Neuron (in vitro differentiated cells): ENCODE measurements around the gene FHOD3.
"Not testable (repeated sequence)": the region's sequence is repeated elsewhere in the genome, so short reads cannot be mapped to it uniquely, and the experiment has no call there.

Source experiments
- H2AFZ ChIP-seq: one replicate; pipeline ENCODE4 v1.6.1; 2013; ENCODE audit warnings: low read depth, mild to moderate bottlenecking, inconsistent platforms, low read length, moderate library complexity
- H3K27me3 ChIP-seq: one replicate; pipeline ENCODE4 v1.6.1; 2013; ENCODE audit warnings: low read length; ENCODE audit not compliant: insufficient read depth
- H3K36me3 ChIP-seq: one replicate; pipeline ENCODE4 v1.6.1; 2013; ENCODE audit warnings: low read length; ENCODE audit not compliant: insufficient read depth
- H3K4me1 ChIP-seq: one replicate; pipeline ENCODE4 v1.6.1; 2013; ENCODE audit warnings: low read length; ENCODE audit not compliant: insufficient read depth
- H3K4me3 ChIP-seq: 2 replicates; pipeline ENCODE4 v1.5.1; 2013; ENCODE audit warnings: mild to moderate bottlenecking, low read length, moderate library complexity
- H3K9me3 ChIP-seq: one replicate; pipeline ENCODE4 v1.6.1; 2013; ENCODE audit warnings: low read length

The FHOD3 gene

DNA sequence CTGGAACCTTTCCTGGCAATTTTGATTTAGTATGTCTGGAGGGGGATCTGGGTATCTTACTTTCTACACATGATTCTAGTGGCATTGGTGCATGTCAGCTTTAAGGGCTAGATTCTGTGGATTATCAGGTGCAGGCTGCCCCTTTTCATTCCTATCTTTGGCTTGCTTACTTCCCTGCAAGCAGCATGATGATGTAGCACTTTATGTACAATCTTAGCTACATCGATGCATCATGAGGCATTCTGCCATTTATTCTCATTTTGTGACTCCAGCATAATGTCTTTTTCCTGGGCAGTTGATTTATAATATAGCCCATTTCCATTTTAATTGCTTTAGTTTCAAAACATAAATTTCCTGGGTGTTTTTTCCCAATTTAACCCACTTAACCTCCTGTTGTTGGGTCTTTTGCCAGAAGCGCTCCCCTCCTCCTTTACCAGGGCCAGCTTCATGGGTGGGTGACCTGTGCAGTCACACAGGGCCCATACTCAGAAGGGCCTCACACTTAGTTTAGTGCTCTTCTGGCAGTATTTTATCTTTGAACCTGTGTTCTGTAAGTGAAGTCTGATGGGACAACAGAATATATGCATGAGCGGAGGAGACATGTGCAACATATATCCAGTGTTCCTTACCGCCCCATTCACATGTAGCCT is 495.2 kb downstream of the FHOD3 start:
- no peaks in the 10 kb centered on the region for H3K27me3 ChIP-seq
- no peak overlapping the region for H3K4me3 ChIP-seq
- H3K9me3 ChIP-seq = no peaks in the 10 kb centered on the region
- no peaks in the 10 kb centered on the region for H3K4me1 ChIP-seq
- H2AFZ ChIP-seq = no peak overlapping the region
- H3K36me3 ChIP-seq = peaks cover 64% of the 10 kb centered on the region

DNA sequence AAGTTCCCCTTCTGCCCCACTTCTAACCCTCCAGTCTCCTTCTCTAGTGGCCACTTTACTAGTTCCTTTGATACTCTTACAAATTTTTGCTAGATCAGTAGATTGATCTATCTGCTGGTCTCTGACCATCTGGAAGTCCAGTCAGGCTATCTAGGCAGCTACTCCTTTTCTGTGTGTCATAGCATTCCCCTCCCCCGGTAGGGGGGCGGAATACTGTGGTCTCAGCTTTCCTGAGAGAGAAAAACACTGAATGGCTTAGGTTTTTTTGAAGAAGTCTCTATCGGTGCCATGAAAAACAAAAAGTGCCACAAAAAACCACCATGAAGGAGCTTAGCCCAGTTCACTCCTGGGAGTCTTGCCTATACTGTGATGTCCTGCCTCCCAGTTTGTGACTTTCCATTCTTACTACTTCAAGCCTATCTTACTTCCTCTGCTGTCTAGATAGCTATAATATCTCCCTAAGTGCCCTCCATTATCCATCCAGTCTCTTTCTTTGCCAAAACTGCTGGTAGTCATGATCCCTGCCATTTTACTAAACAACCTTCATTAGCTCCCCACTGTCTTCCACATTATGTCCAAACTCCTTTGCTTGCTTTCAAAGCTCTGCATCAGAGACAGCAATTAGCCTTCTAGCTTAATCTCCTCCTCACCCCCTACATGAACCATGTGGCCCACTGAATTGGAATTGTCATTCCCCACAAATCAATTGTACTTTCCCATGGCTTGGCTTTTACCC is 501.4 kb downstream of the FHOD3 start:
- Histone ChIP-seq H3K27me3 (no peaks in the 10 kb centered on the region), H2AFZ (no peak overlapping the region), H3K4me3 (no peak overlapping the region), H3K9me3 (peaks cover 5% of the 10 kb centered on the region), H3K36me3 (peaks cover 77% of the 10 kb centered on the region), H3K4me1 (no peaks in the 10 kb centered on the region)

DNA sequence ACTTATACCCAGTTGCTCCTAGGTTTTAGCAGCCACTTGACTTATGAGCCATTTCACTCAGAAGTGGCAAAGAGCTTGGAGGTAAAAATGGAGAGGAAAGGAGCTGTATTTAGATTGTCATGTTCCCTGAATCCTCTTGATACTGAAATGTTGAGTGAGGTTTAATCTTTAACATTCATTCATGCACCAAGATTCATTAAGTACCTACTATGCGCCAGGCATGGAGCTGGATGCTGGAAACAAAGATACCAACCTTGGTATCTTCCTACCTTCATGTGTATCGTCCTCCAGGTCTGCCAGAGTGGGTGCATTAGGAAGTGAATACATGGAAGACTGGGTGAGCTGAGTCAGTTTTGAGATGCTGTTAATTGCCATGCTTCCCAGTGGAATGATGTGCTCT is 507.6 kb downstream of the FHOD3 start:
- peaks cover 6% of the 10 kb centered on the region for H3K9me3 ChIP-seq
- no peaks in the 10 kb centered on the region for H3K4me1 ChIP-seq
- no peaks in the 10 kb centered on the region for H3K27me3 ChIP-seq
- H2AFZ ChIP-seq = no peak overlapping the region
- H3K4me3 ChIP-seq = no peak overlapping the region
- peaks cover 63% of the 10 kb centered on the region for H3K36me3 ChIP-seq

DNA sequence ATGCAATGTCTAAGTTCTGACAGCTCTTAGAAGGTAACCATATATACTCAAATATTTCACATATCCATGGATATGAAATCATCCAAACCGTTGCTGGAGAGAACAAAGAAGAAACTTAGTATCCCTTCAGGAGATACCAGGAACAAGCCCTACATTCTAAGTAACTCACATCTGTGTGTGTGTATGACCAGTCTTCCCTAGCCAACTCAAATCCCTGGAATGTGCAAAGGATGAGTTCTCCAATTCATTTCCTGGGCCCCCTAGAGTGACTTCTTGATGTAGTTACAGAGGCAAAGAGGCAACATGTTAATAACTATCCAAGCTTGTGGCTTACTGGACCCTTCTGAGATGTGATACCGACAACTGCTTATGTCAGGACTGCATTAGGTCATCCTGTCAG is 511.2 kb downstream of the FHOD3 start:
- no peaks in the 10 kb centered on the region for H3K27me3 ChIP-seq
- H3K36me3 ChIP-seq = peaks cover 53% of the 10 kb centered on the region
- H3K4me1 ChIP-seq = no peaks in the 10 kb centered on the region
- H3K4me3 ChIP-seq = no peak overlapping the region
- peaks cover 2% of the 10 kb centered on the region for H3K9me3 ChIP-seq
- no peak overlapping the region for H2AFZ ChIP-seq

DNA sequence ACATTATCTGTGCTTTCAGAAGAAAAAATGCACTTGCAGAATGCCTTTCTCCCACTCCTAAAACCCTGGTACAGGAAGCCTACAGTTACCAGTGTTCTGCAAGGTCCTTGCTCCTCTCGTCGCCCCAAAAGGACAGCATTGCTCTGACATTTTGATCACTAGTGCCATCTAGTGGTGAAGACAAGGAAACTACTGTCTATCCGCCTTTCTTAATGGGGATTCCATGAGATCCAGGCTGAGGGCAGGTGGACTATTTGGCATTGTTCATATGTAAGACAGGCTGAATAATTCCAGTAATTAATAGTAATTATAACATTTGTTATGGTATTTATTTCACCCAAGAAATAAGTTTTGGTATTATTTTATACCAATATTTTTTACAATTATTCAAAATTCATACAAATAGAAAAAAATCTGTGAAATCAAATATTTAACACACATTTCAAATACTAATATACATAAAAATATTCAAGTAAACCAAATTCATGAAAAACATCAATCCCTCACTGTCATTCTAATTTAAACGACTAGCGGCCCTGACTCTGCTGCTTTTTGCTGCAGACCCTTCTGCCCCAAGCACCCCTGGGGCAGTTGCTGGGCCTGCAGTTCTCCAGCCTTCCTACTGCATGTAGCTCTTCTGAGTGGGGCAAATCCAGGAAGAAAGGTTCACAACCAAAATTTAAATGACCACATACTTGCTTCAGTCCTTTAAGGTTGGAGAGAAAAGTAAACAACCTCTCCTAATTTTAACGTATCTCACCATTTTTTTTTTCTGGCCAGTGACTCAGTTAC is 512.3 kb downstream of the FHOD3 start:
- Histone ChIP-seq H3K9me3 (no peaks in the 10 kb centered on the region), H3K27me3 (no peaks in the 10 kb centered on the region), H3K36me3 (peaks cover 52% of the 10 kb centered on the region), H3K4me3 (no peak overlapping the region), H3K4me1 (no peaks in the 10 kb centered on the region), H2AFZ (no peak overlapping the region)

DNA sequence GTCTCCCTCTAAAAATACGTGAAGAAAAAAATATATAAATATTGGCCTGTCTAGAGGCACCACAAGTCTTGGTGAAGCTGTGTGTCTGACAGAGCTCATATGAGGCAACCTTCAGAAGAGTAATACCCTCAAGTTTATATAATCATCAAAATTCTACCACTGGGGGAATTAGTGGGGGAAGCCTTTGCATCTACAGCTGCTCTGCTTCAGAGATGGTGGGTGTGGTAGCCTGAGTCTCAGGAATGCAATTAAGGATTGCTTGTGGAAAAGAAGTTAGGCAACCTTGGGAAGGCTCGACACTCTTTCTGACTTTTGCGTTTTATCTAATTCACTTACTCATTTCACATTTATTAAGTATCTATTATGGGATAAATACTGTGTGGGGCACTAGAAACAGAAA is 513.9 kb downstream of the FHOD3 start:
- Histone ChIP-seq H3K4me1 (no peaks in the 10 kb centered on the region), H3K4me3 (no peak overlapping the region), H3K9me3 (no peaks in the 10 kb centered on the region), H3K36me3 (peaks cover 50% of the 10 kb centered on the region), H2AFZ (no peak overlapping the region), H3K27me3 (no peaks in the 10 kb centered on the region)

DNA sequence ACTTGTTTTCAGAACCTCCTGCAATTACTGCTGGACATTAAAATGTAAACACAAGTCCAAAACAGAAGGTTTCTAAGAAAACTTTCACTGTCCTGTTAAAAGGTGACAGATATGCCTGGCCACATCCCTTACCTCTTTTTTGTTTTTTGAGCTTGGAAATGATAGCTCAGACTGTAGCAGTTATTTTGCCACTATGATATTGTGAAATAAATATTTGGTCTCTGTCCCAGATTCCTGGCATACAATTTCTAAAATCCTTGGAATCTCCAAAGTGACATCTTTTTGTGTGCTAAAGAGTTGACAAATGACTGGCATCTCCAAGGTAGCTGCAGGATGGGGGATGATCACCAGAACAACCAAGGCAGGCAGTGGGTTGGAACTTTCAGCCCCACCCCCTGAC is 514.4 kb downstream of the FHOD3 start:
- no peaks in the 10 kb centered on the region for H3K4me1 ChIP-seq
- H3K4me3 ChIP-seq = no peak overlapping the region
- no peaks in the 10 kb centered on the region for H3K27me3 ChIP-seq
- peaks cover 53% of the 10 kb centered on the region for H3K36me3 ChIP-seq
- no peaks in the 10 kb centered on the region for H3K9me3 ChIP-seq
- H2AFZ ChIP-seq = no peak overlapping the region

DNA sequence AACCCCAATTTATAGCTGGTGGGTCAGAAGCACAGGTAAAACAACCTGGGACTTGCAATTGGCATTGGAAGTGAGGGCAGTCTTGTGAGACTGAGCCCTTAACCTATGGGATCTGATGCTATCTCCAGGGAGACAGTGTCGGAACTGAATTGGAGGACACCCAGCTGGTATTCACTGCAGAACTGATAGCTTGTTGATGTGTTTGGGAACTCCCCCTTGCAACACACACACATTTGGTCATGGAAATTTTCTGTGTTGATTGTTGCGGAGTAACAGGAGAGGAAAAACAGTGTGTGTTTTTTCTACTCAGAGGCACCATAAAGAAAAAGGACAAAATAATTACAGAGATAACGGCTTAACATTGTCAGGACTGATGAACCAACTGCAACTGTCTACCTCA is 515.2 kb downstream of the FHOD3 start:
- Histone ChIP-seq H3K4me1 (no peaks in the 10 kb centered on the region), H3K4me3 (no peak overlapping the region), H3K9me3 (no peaks in the 10 kb centered on the region), H2AFZ (no peak overlapping the region), H3K36me3 (peaks cover 52% of the 10 kb centered on the region), H3K27me3 (no peaks in the 10 kb centered on the region)

DNA sequence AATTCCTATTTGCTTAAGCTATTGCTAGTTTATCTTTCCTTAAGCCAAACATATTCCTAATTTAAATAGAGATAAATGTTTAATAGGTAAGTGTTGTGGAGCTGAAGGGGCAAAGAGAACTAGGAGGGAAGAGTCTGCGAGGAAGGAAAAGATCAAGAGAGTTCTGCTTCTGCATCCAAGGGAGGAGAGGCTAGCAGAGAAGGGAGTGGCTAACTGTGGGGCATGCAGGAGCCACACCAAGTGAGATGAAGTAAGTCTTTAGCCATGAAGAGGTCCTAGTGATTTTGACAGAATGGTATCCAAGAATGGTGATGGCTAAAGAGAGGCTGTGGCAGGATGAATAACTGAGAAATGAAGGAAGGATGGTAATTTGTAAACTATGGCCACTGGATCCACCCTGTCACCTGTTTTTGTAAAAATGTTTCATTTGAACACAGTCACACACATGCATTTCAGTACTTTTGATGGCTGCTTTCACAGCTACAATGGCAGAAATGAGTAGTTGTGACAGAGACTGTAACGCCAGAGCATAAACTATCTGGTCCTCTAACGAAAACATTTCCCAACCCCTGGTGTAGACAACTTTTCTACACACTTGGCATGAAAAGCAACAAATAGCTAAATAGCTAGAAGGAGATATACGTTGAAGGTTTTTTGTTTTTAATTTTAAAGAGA is 515.7 kb downstream of the FHOD3 start:
- H3K36me3 ChIP-seq = peaks cover 53% of the 10 kb centered on the region
- no peaks in the 10 kb centered on the region for H3K9me3 ChIP-seq
- no peak overlapping the region for H3K4me3 ChIP-seq
- H3K4me1 ChIP-seq = no peaks in the 10 kb centered on the region
- H2AFZ ChIP-seq = no peak overlapping the region
- H3K27me3 ChIP-seq = no peaks in the 10 kb centered on the region

DNA sequence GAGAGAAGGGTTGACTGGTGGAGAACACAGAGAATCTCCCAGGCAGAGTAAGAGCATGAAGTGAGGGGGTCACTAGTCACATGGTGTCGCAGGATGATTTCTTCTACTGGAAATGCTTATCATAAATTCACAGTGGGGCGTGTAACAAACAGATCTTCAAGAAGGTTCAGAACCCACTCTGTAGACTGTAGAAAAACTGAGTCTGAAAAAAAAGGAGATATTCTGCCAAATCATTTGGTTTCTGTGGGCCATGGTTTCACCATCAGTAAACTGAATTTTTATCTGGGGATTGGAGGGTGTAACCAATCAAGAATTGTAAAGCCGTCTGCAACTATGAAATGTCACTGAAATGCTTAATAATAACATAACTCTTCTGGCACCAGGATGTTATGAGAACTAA is 516.3 kb downstream of the FHOD3 start:
- no peaks in the 10 kb centered on the region for H3K4me1 ChIP-seq
- no peaks in the 10 kb centered on the region for H3K27me3 ChIP-seq
- H3K36me3 ChIP-seq = peaks cover 56% of the 10 kb centered on the region
- H3K4me3 ChIP-seq = no peak overlapping the region
- no peaks in the 10 kb centered on the region for H3K9me3 ChIP-seq
- H2AFZ ChIP-seq = no peak overlapping the region

DNA sequence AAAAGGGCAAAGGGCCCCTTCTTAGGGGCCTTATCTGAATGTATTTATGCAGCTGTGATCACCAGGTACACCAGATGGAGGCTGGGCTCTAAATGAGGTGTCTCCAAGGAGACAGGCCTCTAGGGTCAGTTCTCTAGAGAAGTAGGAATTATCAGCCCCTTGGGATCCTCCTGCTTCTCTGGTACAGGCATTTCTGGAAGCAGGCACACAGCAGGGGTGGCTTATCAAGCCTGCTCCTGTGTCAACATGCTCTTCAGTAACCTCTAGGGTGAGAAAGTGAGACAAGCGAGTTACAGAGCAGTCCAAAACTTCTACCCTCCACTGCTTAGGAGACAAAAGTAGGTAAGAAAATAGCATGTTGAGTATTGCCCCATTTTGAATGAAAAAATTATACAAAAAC is 517.5 kb downstream of the FHOD3 start:
- Histone ChIP-seq H3K36me3 (peaks cover 62% of the 10 kb centered on the region), H3K4me3 (no peak overlapping the region), H3K9me3 (no peaks in the 10 kb centered on the region), H2AFZ (no peak overlapping the region), H3K27me3 (no peaks in the 10 kb centered on the region), H3K4me1 (no peaks in the 10 kb centered on the region)

DNA sequence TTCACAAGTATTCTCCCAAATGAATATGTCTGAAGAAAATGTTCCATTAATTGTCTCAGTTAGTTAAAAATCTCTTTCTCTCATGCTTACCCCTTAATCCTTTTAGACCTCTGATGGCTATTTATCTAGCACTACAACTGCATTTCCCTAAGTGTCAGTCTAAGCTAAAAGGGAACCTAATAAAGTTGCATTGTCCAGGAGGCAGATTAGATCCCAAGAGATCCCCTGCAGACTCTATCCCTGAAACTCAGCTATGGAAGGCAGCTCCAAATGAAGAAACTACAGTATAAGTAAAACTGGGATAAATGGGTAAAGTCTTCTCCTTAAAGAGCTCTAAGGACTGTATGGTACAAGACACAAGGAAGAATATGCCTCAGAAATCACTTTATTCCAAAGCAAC is 518.6 kb downstream of the FHOD3 start:
- not testable (repeated sequence) for H3K9me3 ChIP-seq, H3K27me3 ChIP-seq, H3K4me3 ChIP-seq, H3K4me1 ChIP-seq, H2AFZ ChIP-seq
- H3K36me3 ChIP-seq = peaks cover 60% of the 10 kb centered on the region

DNA sequence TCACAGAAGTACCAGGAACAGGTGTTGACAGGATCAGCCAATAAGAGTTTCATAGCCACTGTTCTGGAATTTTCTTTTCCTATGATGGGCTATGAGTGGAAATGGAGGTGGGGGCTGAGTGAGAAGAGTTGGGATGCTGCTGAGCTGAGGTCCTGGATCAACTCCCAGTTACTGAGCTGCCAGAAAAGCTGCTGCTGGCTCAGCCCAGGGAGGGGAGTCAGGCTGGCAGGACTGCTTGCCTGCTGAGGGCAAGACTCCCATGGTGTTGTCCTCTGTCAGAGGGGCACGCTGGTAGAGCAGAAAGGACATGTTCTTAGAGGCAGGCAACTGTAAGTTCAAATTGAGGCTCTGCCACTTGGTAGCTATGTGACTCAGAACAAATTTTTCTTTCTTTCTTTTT is 519.5 kb downstream of the FHOD3 start:
- no peaks in the 10 kb centered on the region for H3K27me3 ChIP-seq
- H3K4me3 ChIP-seq = no peak overlapping the region
- H3K9me3 ChIP-seq = no peaks in the 10 kb centered on the region
- peaks cover 66% of the 10 kb centered on the region for H3K36me3 ChIP-seq
- H3K4me1 ChIP-seq = no peaks in the 10 kb centered on the region
- no peak overlapping the region for H2AFZ ChIP-seq
